ENCODE measurements around the gene PEX14. TPM values are rescaled to one million over a fixed set of nuclear protein-coding genes. Genes with fewer than 3 reads are reported as not detected.

The PEX14 gene
- total and polyA plus RNA-seq, 10 of the 15 experiments (the other 5 are each of a cell fraction or from before 2014, with no cell fraction given), result 1.4 to 23.2 (median 12.0) TPM

DNA sequence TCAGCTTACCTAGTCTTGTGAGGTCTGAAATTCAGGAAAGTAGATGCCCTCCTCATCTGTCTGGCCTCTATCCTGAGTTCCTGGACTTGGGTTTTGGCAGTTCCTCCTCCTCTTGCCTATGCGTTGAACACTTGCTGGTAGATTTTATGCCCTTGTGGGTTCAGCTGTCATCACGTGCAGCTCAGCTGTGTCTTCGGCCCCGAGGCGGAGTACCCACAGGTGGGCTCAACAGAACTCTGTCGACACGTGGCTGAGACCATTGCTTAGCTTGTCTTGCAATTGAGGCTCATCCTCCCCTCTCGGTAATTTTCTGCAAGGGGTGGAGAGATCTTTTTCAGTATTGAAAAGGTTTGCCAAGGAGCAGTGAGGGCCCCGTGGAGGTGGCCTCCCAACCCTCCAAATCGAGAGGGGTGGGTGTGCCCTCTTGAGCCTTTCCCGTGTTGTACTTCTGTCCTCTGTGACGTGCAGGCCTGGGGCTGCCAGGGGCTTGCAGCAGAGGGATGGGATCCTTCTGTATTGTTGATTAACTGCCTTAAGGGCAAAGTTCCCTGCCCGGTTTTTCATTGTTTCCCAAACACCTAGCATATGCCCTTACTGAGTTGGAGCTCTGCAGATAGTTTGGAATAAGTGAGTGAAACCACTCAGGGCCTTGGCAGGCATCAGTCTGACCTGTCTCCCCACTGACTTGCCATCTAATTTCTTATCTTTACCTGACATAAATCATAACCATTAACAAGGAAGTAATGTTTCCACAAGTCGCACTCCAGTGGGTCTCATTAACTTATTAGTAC, 41.6 kb upstream of the PEX14 start:
- SMC1A ChIA-PET (ENCODE audit: uncharacterized antibody, unreplicated experiment), result interaction anchor here (0.6 to 9.0 kb wide), 9 partner anchors 10 to 78 kb away, joined by 3 to 122 read pairs (median 4); partner anchors contain the start of genes DFFA, PEX14 and PGD
- Histone ChIP-seq H3K27me3 (replicated peaks in 1 of 2; ENCODE audit: control insufficient read depth in 2 of 2, insufficient read depth in 2 of 2, low read length in 1 of 2) (no peaks in the 10 kb centered on the region), H4K20me1 (ENCODE audit: control insufficient read depth, insufficient read depth) (no peaks in the 10 kb centered on the region), H3K27ac (ENCODE audit: control insufficient read depth, insufficient read depth) (0 out of 2 replicates have a peak overlapping the region, but pooled peaks have one; percentile 40), H2AFZ (ENCODE audit: control insufficient read depth, low read depth, low read length) (peak overlapping the region; percentile 35), H3K4me1 (ENCODE audit: control insufficient read depth, insufficient read depth, low read length) (peaks cover 24% of the 10 kb centered on the region), H3K4me2 (ENCODE audit: control insufficient read depth, insufficient read depth) (peak overlapping the region; percentile 68), H3K36me3 (ENCODE audit: control insufficient read depth in 2 of 2, insufficient read depth in 2 of 2, low read length in 1 of 2) (no peaks in the 10 kb centered on the region), H3K9ac (ENCODE audit: control insufficient read depth, insufficient read depth, low read length) (0 out of 2 replicates have a peak overlapping the region, but pooled peaks have one; percentile 19), H3K9me3 (replicated peaks; ENCODE audit: control insufficient read depth, insufficient read depth, low read length) (no peaks in the 10 kb centered on the region), H3K79me2 (ENCODE audit: control insufficient read depth, insufficient read depth, low read length) (peaks cover 7% of the 10 kb centered on the region), H3K4me3 (peak overlapping the region; percentile 16; the same call in 1 of the 2 replicates)
- TF ChIP-seq BHLHE40 (IDR thresholded peaks at IDR 0.05; ENCODE audit: borderline replicate concordance in 1 of 2, low read depth in 2 of 2, low read length in 1 of 2) (peak in 1 of 2 experiments; percentile 51; a peak in 2 of 4 replicates), POLR2AphosphoS5 (IDR thresholded peaks at IDR 0.05; ENCODE audit: low read length) (no peak)
- WGBS (ENCODE audit: insufficient coverage, insufficient replicate concordance, low lambda C conversion rate, missing lambda C conversion rate), result 54% methylated on average over 13 of the region's 14 CpGs
- ATAC-seq, result no peak; the same call in 1 of the 3 replicates
- POLR2A ChIA-PET, result interaction anchor here (0.6 to 2.8 kb wide), 7 partner anchors 9 to 482 kb away, joined by 3 to 10 read pairs (median 4); partner anchors contain the start of gene DFFA
- CTCF ChIA-PET, result interaction anchor here (1.0 to 10.5 kb wide), 7 partner anchors 12 to 224 kb away, joined by 3 to 292 read pairs (median 6); no protein-coding TSS in a partner anchor
- BruUV-seq (replicated peaks), result no TSS peak
- no peak for DNase-seq (ENCODE audit: low read depth, low spot score)
- in situ Hi-C loops (cut with MboI) (loop anchor here (5.0 to 10.0 kb wide), 2 partner anchors 59 to 432 kb away; no protein-coding TSS in a partner anchor), intact Hi-C loops (cut with micrococcal nuclease; ENCODE audit: unreplicated experiment) (no loop called here)
- RAD21 ChIA-PET (ENCODE audit: unreplicated experiment), result interaction anchor here (0.6 to 7.6 kb wide), 4 partner anchors 23 to 441 kb away, joined by 3 to 191 read pairs (median 4); no protein-coding TSS in a partner anchor
- FAIRE-seq, result no peak

GRCh38 chr1:10433790-10434189, 41.0 kb upstream of the PEX14 start:
- intact Hi-C loops (cut with micrococcal nuclease; ENCODE audit: unreplicated experiment), result no loop called here
- FAIRE-seq, result no peak
- Histone ChIP-seq H3K9me3 (replicated peaks; ENCODE audit: control insufficient read depth, insufficient read depth, low read length) (no peaks in the 10 kb centered on the region), H3K4me3 (peak overlapping the region; percentile 16; the same call in 1 of the 2 replicates), H3K4me2 (ENCODE audit: control insufficient read depth, insufficient read depth) (peak overlapping the region; percentile 68), H2AFZ (ENCODE audit: control insufficient read depth, low read depth, low read length) (peak overlapping the region; percentile 35), H3K4me1 (ENCODE audit: control insufficient read depth, insufficient read depth, low read length) (peaks cover 21% of the 10 kb centered on the region), H3K9ac (ENCODE audit: control insufficient read depth, insufficient read depth, low read length) (0 out of 2 replicates have a peak overlapping the region, but pooled peaks have one; percentile 25), H3K79me2 (ENCODE audit: control insufficient read depth, insufficient read depth, low read length) (peaks cover 7% of the 10 kb centered on the region), H3K36me3 (ENCODE audit: control insufficient read depth in 2 of 2, insufficient read depth in 2 of 2, low read length in 1 of 2) (no peaks in the 10 kb centered on the region), H3K27me3 (replicated peaks in 1 of 2; ENCODE audit: control insufficient read depth in 2 of 2, insufficient read depth in 2 of 2, low read length in 1 of 2) (no peaks in the 10 kb centered on the region), H4K20me1 (ENCODE audit: control insufficient read depth, insufficient read depth) (no peaks in the 10 kb centered on the region), H3K27ac (ENCODE audit: control insufficient read depth, insufficient read depth) (0 out of 2 replicates have a peak overlapping the region, but pooled peaks have one; percentile 40)
- peak; percentile 37 for ATAC-seq
- SMC1A ChIA-PET (ENCODE audit: uncharacterized antibody, unreplicated experiment), result interaction anchor here (0.6 to 9.0 kb wide), 10 partner anchors 9 to 127 kb away, joined by 3 to 122 read pairs (median 4); partner anchors contain the start of genes DFFA, PEX14 and PGD
- no peak for DNase-seq (ENCODE audit: low read depth, low spot score)
- POLR2A ChIA-PET, result interaction anchor here (0.6 to 2.8 kb wide), 7 partner anchors 13 to 483 kb away, joined by 3 to 10 read pairs (median 3); partner anchors contain the start of gene DFFA
- WGBS (ENCODE audit: insufficient coverage, insufficient replicate concordance, low lambda C conversion rate, missing lambda C conversion rate), result 26% methylated on average over 11 of the region's 11 CpGs
- in situ Hi-C loops (cut with MboI), result loop anchor here (5.0 to 10.0 kb wide), 2 partner anchors 59 to 431 kb away; no protein-coding TSS in a partner anchor
- RAD21 ChIA-PET (ENCODE audit: unreplicated experiment), result interaction anchor here (0.6 to 7.6 kb wide), 6 partner anchors 23 to 776 kb away, joined by 3 to 191 read pairs (median 3); no protein-coding TSS in a partner anchor
- no TSS peak for BruUV-seq (replicated peaks)
- CTCF ChIA-PET, result interaction anchor here (0.7 to 10.5 kb wide), 9 partner anchors 9 to 648 kb away, joined by 3 to 292 read pairs (median 5); no protein-coding TSS in a partner anchor
- TF ChIP-seq, protein P1, sequence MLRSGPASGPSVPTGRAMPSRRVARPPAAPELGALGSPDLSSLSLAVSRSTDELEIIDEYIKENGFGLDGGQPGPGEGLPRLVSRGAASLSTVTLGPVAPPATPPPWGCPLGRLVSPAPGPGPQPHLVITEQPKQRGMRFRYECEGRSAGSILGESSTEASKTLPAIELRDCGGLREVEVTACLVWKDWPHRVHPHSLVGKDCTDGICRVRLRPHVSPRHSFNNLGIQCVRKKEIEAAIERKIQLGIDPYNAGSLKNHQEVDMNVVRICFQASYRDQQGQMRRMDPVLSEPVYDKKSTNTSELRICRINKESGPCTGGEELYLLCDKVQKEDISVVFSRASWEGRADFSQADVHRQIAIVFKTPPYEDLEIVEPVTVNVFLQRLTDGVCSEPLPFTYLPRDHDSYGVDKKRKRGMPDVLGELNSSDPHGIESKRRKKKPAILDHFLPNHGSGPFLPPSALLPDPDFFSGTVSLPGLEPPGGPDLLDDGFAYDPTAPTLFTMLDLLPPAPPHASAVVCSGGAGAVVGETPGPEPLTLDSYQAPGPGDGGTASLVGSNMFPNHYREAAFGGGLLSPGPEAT (IDR thresholded peaks at IDR 0.05; ENCODE audit: low read depth), result 0 out of 2 replicates have a peak, but pooled peaks have one; percentile 43
- peak in 1 of 2 experiments; percentile 89; a peak in 2 of 3 replicates for TF ChIP-seq EGR1 (IDR thresholded peaks at IDR 0.05; ENCODE audit: borderline replicate concordance in 1 of 2, low read depth in 2 of 2, low read length in 2 of 2)
- TF ChIP-seq EP300 (IDR thresholded peaks at IDR 0.05; ENCODE audit: borderline replicate concordance in 1 of 2, control insufficient read depth in 1 of 2, low read depth in 2 of 2, low read length in 2 of 2), result no peak
- TF ChIP-seq IRF4 (IDR thresholded peaks at IDR 0.05; ENCODE audit: low read depth, low read length), result 0 out of 2 replicates have a peak, but pooled peaks have one; percentile 30
- TF ChIP-seq, protein P2, sequence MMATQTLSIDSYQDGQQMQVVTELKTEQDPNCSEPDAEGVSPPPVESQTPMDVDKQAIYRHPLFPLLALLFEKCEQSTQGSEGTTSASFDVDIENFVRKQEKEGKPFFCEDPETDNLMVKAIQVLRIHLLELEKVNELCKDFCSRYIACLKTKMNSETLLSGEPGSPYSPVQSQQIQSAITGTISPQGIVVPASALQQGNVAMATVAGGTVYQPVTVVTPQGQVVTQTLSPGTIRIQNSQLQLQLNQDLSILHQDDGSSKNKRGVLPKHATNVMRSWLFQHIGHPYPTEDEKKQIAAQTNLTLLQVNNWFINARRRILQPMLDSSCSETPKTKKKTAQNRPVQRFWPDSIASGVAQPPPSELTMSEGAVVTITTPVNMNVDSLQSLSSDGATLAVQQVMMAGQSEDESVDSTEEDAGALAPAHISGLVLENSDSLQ (IDR thresholded peaks at IDR 0.05), result no peak
- TF ChIP-seq, protein P3, sequence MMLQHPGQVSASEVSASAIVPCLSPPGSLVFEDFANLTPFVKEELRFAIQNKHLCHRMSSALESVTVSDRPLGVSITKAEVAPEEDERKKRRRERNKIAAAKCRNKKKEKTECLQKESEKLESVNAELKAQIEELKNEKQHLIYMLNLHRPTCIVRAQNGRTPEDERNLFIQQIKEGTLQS (IDR thresholded peaks at IDR 0.05; ENCODE audit: borderline replicate concordance, extremely low read depth, low read depth, low read length), result no peak
